Keratinocyte (primary cell): ENCODE data around the gene FNTB.

Experiments
- EZH2 ChIP-seq: IDR thresholded peaks from one replicate; pipeline ENCODE4 v1.6.1; 2012; ENCODE audit warnings: inconsistent platforms, mild to moderate bottlenecking, low read length, moderate library complexity
- TF ChIP-seq, protein P1 (sequence below), 3 experiments: IDR thresholded peaks in 1 of 3; conservative IDR thresholded peaks in 1 of 3; optimal IDR thresholded peaks in 1 of 3; 2 replicates in 2 of 3; 3 replicates in 1 of 3; pipeline versions ENCODE3 to v1.5.1; 2011; ENCODE audit warnings: low read length in 3 of 3, mild to moderate bottlenecking in 3 of 3, moderate library complexity in 2 of 3, control low read depth in 1 of 3, inconsistent platforms in 1 of 3; ENCODE audit not compliant: insufficient read depth in 2 of 3; ENCODE audit errors: extremely low read depth in 1 of 3

DNA sequence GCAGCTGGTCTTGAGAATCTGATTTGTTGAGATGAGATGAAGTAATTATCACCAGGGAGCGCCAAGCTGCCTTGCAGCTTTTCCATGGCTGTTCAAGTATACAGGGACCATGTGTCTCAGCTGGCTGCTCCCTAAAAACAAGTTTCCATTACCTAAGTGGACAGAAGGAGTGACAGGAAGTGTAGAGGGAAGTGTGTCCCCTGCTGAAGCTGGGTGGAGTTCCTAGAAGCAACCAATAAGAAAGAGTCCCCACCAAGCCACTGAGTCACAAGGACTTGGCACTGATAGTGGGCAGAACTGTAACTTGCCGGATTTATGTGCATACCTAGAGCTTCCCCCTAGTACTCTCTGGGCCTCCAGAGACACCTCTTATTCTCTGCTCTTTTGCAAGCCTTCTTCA, 42.7 kb upstream of the FNTB start:
- TF ChIP-seq, protein P1, sequence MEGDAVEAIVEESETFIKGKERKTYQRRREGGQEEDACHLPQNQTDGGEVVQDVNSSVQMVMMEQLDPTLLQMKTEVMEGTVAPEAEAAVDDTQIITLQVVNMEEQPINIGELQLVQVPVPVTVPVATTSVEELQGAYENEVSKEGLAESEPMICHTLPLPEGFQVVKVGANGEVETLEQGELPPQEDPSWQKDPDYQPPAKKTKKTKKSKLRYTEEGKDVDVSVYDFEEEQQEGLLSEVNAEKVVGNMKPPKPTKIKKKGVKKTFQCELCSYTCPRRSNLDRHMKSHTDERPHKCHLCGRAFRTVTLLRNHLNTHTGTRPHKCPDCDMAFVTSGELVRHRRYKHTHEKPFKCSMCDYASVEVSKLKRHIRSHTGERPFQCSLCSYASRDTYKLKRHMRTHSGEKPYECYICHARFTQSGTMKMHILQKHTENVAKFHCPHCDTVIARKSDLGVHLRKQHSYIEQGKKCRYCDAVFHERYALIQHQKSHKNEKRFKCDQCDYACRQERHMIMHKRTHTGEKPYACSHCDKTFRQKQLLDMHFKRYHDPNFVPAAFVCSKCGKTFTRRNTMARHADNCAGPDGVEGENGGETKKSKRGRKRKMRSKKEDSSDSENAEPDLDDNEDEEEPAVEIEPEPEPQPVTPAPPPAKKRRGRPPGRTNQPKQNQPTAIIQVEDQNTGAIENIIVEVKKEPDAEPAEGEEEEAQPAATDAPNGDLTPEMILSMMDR (optimal IDR thresholded peaks at IDR 0.05 in 1 of 3, IDR thresholded peaks at IDR 0.05 in 1 of 3, conservative IDR thresholded peaks at IDR 0.05 in 1 of 3; ENCODE audit: extremely low read depth in 1 of 3, insufficient read depth in 2 of 3, low read length in 3 of 3): no peak
- TF ChIP-seq EZH2: no peak
